KBM-7 (cell line): ENCODE data around the gene MBD5.

Source experiments
- DNase-seq: peaks from one replicate; pipeline ENCODE4 v3.0.0-alpha.2; 2015
- in situ Hi-C: fragments of 300-500 bp; cut with MboI; formaldehyde crosslinking; loops from 2 replicates; pipeline ENCODE4 v1.14.3; 2020; ENCODE audit warnings: low sequenced_read_pairs, low pct_unique_long_range_greater_than_20kb, mixed read lengths

MBD5 gene

GRCh38 chr2:148545390-148546256 lies 524.7 kb downstream of the MBD5 start:
- in situ Hi-C loops, result loop anchor here (25.0 kb wide), 1 partner anchor 558 kb away; no protein-coding TSS in a partner anchor
- DNase-seq, result peak; percentile 45

GRCh38 chr2:148546270-148546669 lies 525.4 kb downstream of the MBD5 start:
- in situ Hi-C loops, result loop anchor here (25.0 kb wide), 1 partner anchor 559 kb away; no protein-coding TSS in a partner anchor
- DNase-seq, result peak; percentile 87

- DNase-seq, result no peak
- in situ Hi-C loops, result loop anchor here (25.0 kb wide), 1 partner anchor 562 kb away; no protein-coding TSS in a partner anchor
Measured at GRCh38 chr2:148548716-148549400, 528.0 kb downstream of the MBD5 start.

GRCh38 chr2:148552675-148553331 lies 531.9 kb downstream of the MBD5 start:
- in situ Hi-C loops, result loop anchor here (25.0 kb wide), 1 partner anchor 434 kb away; no protein-coding TSS in a partner anchor
- peak; percentile 26 for DNase-seq

GRCh38 chr2:148553332-148553887 lies 532.5 kb downstream of the MBD5 start:
- DNase-seq, result no peak
- in situ Hi-C loops, result loop anchor here (25.0 kb wide), 1 partner anchor 434 kb away; no protein-coding TSS in a partner anchor

- in situ Hi-C loops, result loop anchor here (25.0 kb wide), 1 partner anchor 433 kb away; no protein-coding TSS in a partner anchor
- no peak for DNase-seq
Measured at GRCh38 chr2:148554459-148555247, 533.8 kb downstream of the MBD5 start.

- in situ Hi-C loops, result loop anchor here (25.0 kb wide), 1 partner anchor 432 kb away; no protein-coding TSS in a partner anchor
- no peak for DNase-seq
Measured at GRCh38 chr2:148555622-148556294, 534.9 kb downstream of the MBD5 start.

GRCh38 chr2:148557844-148558436 lies 537.0 kb downstream of the MBD5 start:
- DNase-seq, result no peak
- in situ Hi-C loops, result loop anchor here (25.0 kb wide), 1 partner anchor 429 kb away; no protein-coding TSS in a partner anchor

GRCh38 chr2:148560496-148560895 lies 539.6 kb downstream of the MBD5 start:
- no peak for DNase-seq
- in situ Hi-C loops, result loop anchor here (25.0 kb wide), 1 partner anchor 427 kb away; no protein-coding TSS in a partner anchor

GRCh38 chr2:148561389-148561788 lies 540.5 kb downstream of the MBD5 start:
- peak; percentile 54 for DNase-seq
- in situ Hi-C loops, result loop anchor here (25.0 kb wide), 1 partner anchor 426 kb away; no protein-coding TSS in a partner anchor

GRCh38 chr2:148565272-148565894 lies 544.5 kb downstream of the MBD5 start:
- in situ Hi-C loops, result loop anchor here (25.0 kb wide), 1 partner anchor 422 kb away; no protein-coding TSS in a partner anchor

More at GRCh38 chr2:148565272-148565894, 544.5 kb downstream of the MBD5 start:
- peak; percentile 48 for DNase-seq
